Stimulated activated CD4-positive, alpha-beta T cell treated with anti-CD3 and anti-CD28 coated beads, Interleukin-12 subunit alpha, Interleukin-12 subunit beta, amount 100 ng/mL, for 4 hours (primary cell): ENCODE results near the gene STARD13.

Experiments
- DNase-seq: peaks from one replicate; pipeline ENCODE4 v3.0.0-alpha.2; 2020

The STARD13 gene

DNA sequence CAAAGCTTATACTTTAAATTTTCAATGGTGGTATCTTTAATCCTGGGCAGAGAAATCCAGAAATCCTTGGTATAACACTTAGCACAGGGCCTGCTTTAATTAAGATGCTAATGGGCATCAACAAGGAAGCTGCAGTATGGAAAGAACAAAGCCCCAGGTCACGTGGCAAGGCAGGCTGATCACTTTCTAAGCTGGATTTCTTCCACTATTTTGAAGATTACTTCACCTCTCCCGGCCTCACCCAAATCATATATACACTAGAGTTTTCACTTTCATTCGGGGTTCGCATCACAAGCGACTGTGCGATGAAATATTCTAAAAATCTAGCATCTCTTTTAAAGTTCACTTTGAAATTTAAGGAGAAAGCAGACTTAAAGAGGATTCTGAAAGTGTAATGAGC lies 71.8 kb downstream of the STARD13 start:
- no peak for DNase-seq

DNA sequence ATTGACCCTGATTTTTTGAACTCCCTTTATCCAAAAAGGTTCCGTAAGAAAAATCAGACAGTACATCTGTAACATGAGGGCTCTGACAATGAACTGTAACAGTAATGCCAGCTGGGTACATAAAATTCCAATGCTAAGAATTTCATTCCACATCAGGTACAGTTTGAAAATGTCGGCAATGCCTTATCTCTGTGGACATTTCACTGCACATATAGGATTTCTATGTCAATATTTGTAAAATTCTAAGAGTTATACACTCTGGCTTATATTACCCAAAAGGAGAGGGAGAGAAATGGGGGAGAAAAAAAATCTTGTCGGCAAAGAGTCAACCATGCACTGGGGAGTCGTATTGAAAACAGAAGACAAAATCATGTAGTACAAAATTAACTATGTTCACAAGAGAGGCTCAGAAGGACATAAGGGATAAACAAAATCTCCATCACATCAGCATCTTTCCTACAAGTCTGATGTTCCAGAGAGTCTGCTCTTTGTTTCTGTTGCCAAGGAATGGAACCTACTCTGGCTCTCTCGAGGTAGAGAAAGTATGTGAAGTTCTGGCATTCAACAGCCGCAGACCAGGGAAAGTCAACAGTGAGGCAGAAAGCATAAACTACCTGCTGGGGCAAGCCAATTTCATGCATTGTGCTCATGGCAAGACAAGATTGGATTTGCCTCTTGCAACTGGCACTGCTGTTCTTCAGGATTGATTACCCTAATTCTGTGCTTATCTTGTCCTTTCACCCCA lies 72.4 kb downstream of the STARD13 start:
- no peak for DNase-seq

DNA sequence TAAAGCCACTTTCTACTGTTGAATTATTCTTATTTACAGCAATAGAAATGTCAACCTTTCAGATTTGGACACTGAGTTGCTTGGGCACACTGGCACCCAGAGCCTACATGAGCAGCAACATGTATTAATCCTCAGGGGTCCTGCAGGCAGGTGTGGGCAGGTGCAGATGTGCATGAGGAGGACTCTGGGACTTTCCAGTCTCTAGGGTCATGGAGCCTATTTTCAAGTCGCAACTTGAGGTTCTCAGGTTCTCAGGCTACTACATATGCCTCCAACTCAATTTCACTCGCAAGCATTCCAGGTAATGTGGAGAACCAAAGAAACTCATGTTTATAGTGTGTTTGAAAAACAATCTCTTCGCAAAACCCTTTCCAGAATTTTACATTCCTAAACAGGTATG lies 73.2 kb downstream of the STARD13 start:
- no peak for DNase-seq

GRCh38 chr13:33210090-33210489 lies 75.5 kb downstream of the STARD13 start:
- DNase-seq: no peak

GRCh38 chr13:33208290-33209220 lies 77.0 kb downstream of the STARD13 start:
- DNase-seq: no peak

DNA sequence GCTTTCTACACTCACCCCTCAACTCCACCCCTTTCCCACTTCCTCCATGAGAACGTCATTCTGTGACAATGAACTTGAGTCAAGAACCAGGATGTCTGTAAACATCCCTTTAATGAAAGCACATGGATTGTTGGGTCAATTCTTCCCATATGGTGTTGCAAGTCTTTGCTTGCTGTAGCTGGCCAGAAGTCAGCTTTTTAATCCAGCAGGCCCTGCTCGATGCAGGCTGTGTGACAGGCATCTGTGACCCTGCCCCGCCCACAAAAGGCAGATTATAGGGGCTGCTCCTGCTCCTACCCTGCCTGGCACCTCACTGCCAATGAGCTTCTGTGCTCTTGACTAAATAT lies 78.0 kb downstream of the STARD13 start:
- no peak for DNase-seq

DNA sequence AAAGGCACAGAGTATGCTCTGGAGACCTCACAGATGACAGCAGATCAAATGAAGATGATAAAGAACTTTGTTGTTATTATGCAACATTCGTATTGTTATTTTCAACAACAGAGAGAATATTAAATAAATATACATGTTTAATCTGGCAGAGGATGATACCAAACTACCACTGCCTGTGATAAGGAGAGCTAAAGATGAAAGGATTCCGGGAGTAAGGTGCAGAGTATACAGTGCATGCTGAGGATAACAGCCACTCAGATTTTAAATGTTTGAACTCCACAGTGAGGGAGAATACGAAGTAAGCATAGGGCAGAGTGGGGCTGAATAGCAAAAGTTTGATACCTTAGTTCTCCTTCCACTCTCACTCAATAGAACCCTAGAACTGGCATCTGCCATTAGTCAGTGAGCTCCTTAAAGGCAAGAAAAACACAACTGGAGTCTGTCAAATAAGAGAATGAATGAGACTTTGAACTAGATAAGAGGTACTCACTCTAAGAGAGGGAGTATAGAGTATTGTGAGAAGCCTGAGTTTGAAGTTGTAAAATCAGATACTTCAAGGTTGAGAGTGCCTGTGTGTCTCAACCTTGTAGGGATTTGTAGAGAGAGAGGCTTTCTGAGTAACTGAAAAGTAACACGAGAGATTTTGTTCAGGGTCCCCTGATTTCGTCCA lies 78.5 kb downstream of the STARD13 start:
- DNase-seq: no peak

DNA sequence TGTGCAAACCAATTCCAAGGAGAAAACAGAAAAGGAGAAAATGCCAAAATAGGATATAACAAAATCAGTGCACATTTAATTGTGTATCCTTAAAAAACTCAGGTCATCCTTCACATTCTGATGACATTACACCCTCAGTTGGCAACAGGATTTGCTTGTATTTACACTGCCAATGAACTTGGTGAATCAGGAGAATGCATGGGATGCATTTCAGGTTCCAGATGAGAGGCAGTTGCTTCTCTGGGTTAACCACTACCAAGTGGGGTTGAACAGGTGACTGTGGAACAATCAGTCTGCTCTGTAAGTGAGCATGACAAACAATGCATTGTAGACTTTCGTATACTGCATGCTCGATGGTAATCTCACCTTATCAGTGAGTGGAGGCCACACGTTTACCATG lies 79.1 kb downstream of the STARD13 start:
- DNase-seq: no peak

- no peak for DNase-seq
These were observed 79.7 kb downstream of the STARD13 start for GRCh38 chr13:33205804-33206221.

- no peak for DNase-seq
These were observed 80.3 kb downstream of the STARD13 start for GRCh38 chr13:33205224-33205623.

GRCh38 chr13:33204130-33204927 lies 81.2 kb downstream of the STARD13 start:
- DNase-seq: no peak

DNA sequence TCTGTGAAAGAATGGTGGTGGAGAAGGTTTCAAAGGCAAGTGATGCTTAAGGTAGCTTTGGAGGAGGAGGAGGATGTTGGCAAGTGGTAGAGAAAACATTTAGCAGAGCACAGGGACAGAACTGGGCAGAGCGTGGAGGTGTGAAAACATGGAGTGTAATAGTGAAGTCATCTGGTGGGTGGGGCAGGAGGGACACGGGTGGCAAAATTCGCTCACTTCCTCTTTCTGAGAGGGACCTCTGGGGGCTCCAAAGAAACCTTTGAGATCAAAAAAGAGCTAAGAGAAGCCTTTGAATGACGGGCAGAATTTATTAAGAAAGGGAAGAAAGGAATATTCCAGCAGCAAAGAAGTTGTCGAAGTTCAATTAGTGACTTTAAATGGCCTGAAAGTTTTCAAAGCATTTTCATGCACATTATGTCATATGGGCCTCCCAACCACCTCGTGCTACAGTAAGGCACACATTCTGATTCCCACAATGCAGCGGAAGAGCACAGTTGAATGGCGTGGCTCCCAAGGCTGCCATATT lies 82.8 kb downstream of the STARD13 start:
- DNase-seq: no peak

GRCh38 chr13:33201659-33202058 lies 83.9 kb downstream of the STARD13 start:
- DNase-seq: no peak

GRCh38 chr13:33199289-33199850 lies 86.2 kb downstream of the STARD13 start:
- no peak for DNase-seq

DNA sequence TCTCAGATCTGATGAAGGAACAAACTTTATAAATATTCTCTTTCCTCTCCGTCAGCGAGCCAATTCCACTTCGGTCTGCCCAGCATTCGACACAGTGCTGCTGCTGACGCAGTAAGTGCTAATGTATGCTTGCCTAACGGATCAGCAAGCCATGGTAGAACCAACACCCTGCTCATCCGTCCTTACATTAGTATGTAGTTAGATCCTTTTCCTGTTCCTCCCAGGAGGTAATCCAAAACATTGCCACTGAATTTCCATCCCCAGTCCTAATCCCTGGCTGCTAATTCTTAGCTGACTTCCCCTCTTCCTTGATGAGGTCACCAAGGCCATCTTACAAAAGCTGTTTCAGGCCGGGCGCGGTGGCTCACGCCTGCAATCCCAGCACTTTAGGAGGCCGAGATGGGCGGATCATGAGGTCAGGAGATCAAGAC lies 88.0 kb downstream of the STARD13 start:
- no peak for DNase-seq

- no peak for DNase-seq
These were observed 88.8 kb downstream of the STARD13 start for GRCh38 chr13:33196767-33197166.

DNA sequence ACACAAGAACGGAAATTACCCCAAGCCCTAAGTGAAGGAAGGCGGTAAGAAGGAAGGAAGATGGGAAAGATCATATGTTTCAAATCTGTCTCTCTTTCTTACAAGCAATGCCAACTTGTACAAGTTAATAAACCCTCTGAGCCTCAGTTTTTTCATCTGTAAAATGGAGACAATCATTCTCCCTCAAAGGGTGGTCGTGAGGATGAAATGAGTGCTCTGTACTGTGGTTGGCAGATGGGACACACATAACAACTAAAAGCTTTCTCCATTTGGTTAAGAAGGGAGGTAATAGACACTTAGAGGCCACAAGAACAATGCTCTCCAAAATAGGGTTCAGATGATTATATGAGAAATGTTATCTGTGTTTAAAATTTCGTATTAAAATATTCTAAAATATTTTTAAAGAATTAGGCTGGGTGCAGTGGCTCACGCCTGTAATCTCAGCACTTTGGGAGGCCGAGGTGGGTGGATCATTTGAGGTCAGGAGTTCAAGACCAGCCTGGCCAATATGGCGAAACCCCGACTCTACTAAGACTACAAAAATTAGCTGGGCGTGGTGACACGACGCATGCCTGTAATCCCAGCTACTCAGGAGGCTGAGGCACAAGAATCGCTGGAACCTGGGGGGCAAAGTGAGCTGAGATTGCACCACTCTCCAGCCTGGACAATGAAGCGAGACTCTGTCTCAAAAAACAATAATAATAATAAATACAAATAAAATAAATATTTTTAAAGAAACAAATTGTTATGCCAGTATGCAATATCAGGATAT lies 89.7 kb downstream of the STARD13 start:
- no peak for DNase-seq

DNA sequence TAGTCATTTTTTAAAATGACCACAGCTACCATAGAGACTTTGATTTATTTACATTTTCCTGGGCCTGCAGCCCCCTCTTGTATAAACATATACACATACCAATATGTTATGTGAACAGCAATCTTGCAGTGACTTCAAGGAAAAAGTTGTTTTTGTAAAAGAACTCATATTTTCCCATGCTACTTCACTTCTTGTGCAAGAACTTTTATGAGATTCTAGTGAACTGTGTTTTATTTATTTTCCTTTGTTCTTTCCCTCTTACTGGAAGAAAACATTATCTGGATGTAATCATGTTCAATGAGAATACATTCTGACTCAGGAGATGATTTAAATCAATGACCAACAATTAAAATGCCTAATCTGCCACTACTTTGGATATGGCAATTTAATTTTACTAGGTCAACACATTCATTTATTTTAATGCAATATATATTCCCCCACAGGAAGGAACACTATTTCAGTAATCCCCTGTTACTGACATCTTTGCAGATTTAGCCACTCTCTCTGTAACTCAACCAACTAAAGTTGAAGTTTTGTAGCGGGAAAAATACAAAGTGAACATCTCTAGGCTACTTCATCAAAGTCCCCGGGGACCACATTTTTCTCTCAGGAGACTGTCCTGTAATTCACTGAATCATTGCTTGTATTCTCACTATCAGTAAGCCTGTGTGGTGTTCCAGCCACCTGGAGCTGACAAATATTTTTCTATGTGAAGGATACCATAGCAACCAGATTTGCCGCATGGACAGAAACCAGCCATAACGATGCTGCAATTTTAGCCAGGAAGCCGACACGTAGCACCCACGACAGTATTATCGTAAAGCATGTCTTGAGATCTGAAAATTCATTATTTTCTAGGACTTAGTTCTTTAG lies 90.5 kb downstream of the STARD13 start:
- no peak for DNase-seq

GRCh38 chr13:33193428-33193974 lies 92.1 kb downstream of the STARD13 start:
- DNase-seq: no peak
